ENCODE data around the gene HMGXB4. TPM values are rescaled to one million over a fixed set of nuclear protein-coding genes. Genes with fewer than 3 reads are reported as not detected.

The HMGXB4 gene
- total RNA-seq, 1 donor from 2014 or later, result 18.0 TPM

DNA sequence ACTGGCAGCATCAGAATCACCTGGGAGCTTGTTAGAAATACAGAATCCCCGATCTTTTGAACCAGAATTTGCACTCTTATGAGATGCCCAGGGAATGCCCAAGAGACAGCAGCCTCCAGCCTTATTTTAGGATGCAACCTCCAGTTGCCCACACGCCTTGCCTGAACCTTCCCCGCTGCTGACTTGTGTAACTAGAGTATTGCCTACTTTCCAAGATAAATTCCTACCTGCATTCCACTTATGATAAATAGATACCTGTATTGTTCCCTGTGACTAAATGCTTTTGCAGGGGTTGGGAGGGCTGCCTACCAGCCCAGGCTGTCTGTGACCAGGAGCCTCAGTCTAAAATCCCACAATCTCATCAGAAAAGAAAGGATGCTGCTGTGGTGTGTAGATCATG, 44.3 kb upstream of the HMGXB4 start:
- Mint-ChIP-seq H3K27me3 (ENCODE audit: low read depth) (peaks cover 22% of the 10 kb centered on the region), H3K4me1 (ENCODE audit: low read depth) (peaks cover 4% of the 10 kb centered on the region), H3K4me3 (ENCODE audit: unreplicated experiment) (no peak overlapping the region), H3K36me3 (ENCODE audit: low read depth) (no peaks in the 10 kb centered on the region), H3K27ac (ENCODE audit: unreplicated experiment) (no peak overlapping the region), H3K9me3 (ENCODE audit: low read depth) (peaks cover 2% of the 10 kb centered on the region)
- DNase-seq (ENCODE audit: low spot score), result no peak
- TF ChIP-seq, protein P1, sequence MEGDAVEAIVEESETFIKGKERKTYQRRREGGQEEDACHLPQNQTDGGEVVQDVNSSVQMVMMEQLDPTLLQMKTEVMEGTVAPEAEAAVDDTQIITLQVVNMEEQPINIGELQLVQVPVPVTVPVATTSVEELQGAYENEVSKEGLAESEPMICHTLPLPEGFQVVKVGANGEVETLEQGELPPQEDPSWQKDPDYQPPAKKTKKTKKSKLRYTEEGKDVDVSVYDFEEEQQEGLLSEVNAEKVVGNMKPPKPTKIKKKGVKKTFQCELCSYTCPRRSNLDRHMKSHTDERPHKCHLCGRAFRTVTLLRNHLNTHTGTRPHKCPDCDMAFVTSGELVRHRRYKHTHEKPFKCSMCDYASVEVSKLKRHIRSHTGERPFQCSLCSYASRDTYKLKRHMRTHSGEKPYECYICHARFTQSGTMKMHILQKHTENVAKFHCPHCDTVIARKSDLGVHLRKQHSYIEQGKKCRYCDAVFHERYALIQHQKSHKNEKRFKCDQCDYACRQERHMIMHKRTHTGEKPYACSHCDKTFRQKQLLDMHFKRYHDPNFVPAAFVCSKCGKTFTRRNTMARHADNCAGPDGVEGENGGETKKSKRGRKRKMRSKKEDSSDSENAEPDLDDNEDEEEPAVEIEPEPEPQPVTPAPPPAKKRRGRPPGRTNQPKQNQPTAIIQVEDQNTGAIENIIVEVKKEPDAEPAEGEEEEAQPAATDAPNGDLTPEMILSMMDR (IDR thresholded peaks at IDR 0.05), result no peak

DNA sequence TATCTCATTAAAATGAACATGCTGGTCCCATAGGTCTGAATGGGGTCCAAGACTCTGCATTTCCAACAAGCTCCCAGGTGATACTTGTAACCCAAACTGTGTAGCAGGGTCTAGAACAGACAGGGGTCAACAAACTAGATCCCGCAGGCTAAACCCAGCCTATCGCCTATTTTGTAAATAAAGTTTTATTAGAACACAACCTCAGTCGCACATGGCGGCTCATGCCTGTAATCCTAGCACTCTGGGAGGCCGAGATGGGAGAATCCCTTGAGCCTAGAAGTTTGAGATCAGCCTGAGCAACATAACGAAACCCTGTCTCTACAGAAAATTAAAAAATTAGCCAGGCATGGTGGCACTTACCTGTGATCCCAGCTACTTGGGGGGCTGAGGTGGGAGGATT, 42.3 kb upstream of the HMGXB4 start:
- TF ChIP-seq, protein P1 (IDR thresholded peaks at IDR 0.05), result no peak
- DNase-seq (ENCODE audit: low spot score), result no peak
- Mint-ChIP-seq H3K36me3 (ENCODE audit: low read depth) (no peaks in the 10 kb centered on the region), H3K4me3 (ENCODE audit: unreplicated experiment) (no peak overlapping the region), H3K9me3 (ENCODE audit: low read depth) (peaks cover 7% of the 10 kb centered on the region), H3K4me1 (ENCODE audit: low read depth) (peaks cover 9% of the 10 kb centered on the region), H3K27me3 (ENCODE audit: low read depth) (peaks cover 14% of the 10 kb centered on the region), H3K27ac (ENCODE audit: unreplicated experiment) (no peak overlapping the region)

DNA sequence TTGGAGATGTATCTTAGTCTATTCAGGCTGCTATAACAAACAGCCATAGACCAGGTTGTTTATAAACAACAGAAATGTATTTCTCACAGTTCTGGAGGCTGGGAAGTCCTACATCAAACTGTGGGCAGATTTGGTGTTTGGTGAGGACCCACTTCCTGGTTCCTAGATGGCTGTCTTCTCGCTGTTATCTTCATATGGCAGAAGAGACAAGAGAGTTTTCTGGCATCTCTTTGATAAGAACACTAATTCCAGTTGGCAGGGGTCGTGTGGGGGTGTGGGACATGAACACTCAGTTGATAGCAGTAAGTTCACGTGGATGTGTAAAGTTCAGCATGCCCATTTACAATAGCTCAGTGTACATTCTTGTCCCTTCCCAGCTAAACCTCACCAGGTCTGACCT, 41.3 kb upstream of the HMGXB4 start:
- peaks cover 7% of the 10 kb centered on the region for H3K9me3 Mint-ChIP-seq (ENCODE audit: low read depth)
- H3K27me3 Mint-ChIP-seq (ENCODE audit: low read depth), result peaks cover 14% of the 10 kb centered on the region
- H3K36me3 Mint-ChIP-seq (ENCODE audit: low read depth), result no peaks in the 10 kb centered on the region
- H3K4me3 Mint-ChIP-seq (ENCODE audit: unreplicated experiment), result no peak overlapping the region
- no peak overlapping the region for H3K27ac Mint-ChIP-seq (ENCODE audit: unreplicated experiment)
- DNase-seq (ENCODE audit: low spot score), result no peak
- TF ChIP-seq, protein P1 (IDR thresholded peaks at IDR 0.05), result no peak
- peaks cover 9% of the 10 kb centered on the region for H3K4me1 Mint-ChIP-seq (ENCODE audit: low read depth)

DNA sequence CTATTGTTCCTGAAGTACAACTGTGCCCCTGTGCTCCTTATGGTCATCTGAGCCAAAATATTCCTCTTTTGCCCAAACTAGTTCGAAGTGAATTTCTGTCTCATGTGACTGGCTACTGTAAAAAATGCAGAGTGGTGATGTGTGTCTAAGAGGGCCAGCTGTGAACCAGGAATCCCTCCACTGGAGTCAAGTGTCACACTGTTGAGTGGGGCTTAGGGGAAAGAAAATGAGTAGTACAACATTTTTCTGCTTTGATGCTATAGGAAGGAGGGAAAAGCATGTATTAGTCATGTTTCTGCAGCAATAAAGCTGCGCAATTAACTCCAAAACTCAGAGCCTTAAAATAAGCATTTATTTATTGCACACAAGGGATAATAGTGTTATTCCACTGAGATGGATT, 39.8 kb upstream of the HMGXB4 start:
- Mint-ChIP-seq H3K4me3 (ENCODE audit: unreplicated experiment) (no peak overlapping the region), H3K36me3 (ENCODE audit: low read depth) (no peaks in the 10 kb centered on the region), H3K27me3 (ENCODE audit: low read depth) (peaks cover 21% of the 10 kb centered on the region), H3K27ac (ENCODE audit: unreplicated experiment) (no peak overlapping the region), H3K4me1 (ENCODE audit: low read depth) (peaks cover 5% of the 10 kb centered on the region), H3K9me3 (ENCODE audit: low read depth) (peaks cover 7% of the 10 kb centered on the region)
- TF ChIP-seq, protein P1 (IDR thresholded peaks at IDR 0.05), result no peak
- no peak for DNase-seq (ENCODE audit: low spot score)

DNA sequence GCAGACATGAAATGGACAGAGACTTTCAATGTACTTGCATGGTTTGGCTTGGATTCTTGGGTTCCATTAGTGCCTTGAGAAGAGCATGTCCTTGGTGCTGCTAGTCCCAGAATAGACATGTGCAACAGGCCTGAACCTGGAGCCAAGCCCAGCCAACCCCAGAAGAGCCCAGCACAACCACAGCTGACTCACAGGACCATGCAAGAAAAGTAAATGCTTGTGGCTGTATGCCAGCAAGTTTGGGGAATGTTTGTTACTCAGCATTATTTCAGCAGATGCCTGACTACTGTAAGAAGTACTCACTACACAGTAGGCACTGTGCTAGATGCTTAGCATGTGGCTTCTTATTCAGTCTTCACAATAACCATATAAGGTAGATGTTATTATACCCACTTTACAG, 39.2 kb upstream of the HMGXB4 start:
- TF ChIP-seq, protein P1 (IDR thresholded peaks at IDR 0.05), result no peak
- Mint-ChIP-seq H3K9me3 (ENCODE audit: low read depth) (peaks cover 7% of the 10 kb centered on the region), H3K4me3 (ENCODE audit: unreplicated experiment) (no peak overlapping the region), H3K27me3 (ENCODE audit: low read depth) (peaks cover 21% of the 10 kb centered on the region), H3K36me3 (ENCODE audit: low read depth) (no peaks in the 10 kb centered on the region), H3K27ac (ENCODE audit: unreplicated experiment) (no peak overlapping the region), H3K4me1 (ENCODE audit: low read depth) (peaks cover 5% of the 10 kb centered on the region)
- no peak for DNase-seq (ENCODE audit: low spot score)
